Uterus (tissue), 2 donors: ENCODE measurements around the gene TWF1.

Source experiments
- POLR2A ChIP-seq, 2 donors: fragments of 450-650 bp; IDR thresholded peaks; one replicate each; pipeline ENCODE4 v1.6.1; 2016; ENCODE audit warnings: antibody characterized with exemption in 2 of 2, mild to moderate bottlenecking in 1 of 2, moderate library complexity in 1 of 2
- TF ChIP-seq, protein P1 (sequence below), 4 experiments: fragments of 200-600 bp in 2 of 4; fragments of 450-650 bp in 2 of 4; sonication (generic) in 2 of 4; IDR thresholded peaks; one replicate each; pipeline ENCODE4 v1.5.1; 2016 to 2019; ENCODE audit warnings: antibody characterized with exemption in 4 of 4, mild to moderate bottlenecking in 2 of 4, moderate library complexity in 1 of 4

GRCh38 chr12:43764528-43764927 is 41.6 kb downstream of the TWF1 start:
- no peak for TF ChIP-seq POLR2A (IDR thresholded peaks at IDR 0.05)
- TF ChIP-seq, protein P1, sequence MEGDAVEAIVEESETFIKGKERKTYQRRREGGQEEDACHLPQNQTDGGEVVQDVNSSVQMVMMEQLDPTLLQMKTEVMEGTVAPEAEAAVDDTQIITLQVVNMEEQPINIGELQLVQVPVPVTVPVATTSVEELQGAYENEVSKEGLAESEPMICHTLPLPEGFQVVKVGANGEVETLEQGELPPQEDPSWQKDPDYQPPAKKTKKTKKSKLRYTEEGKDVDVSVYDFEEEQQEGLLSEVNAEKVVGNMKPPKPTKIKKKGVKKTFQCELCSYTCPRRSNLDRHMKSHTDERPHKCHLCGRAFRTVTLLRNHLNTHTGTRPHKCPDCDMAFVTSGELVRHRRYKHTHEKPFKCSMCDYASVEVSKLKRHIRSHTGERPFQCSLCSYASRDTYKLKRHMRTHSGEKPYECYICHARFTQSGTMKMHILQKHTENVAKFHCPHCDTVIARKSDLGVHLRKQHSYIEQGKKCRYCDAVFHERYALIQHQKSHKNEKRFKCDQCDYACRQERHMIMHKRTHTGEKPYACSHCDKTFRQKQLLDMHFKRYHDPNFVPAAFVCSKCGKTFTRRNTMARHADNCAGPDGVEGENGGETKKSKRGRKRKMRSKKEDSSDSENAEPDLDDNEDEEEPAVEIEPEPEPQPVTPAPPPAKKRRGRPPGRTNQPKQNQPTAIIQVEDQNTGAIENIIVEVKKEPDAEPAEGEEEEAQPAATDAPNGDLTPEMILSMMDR (IDR thresholded peaks at IDR 0.05): no peak
